B cell (primary cell): Measurements from ENCODE around the gene CFAP74. TPM values are rescaled to one million over a fixed set of nuclear protein-coding genes. Genes with fewer than 3 reads are reported as not detected.

ENCODE experiments used
- ATAC-seq: fragments of 200-7000 bp; cut with Tn5 transposase; one replicate; pipeline ENCODE4 v1.10.0; 2021; ENCODE audit warnings: low read depth, mild to moderate bottlenecking, moderate number of reproducible peaks, moderate library complexity
- CTCF ChIA-PET: fragments of 350-600 bp; sonication (Branson Sonifier 250); formaldehyde crosslinking; loops from one replicate; lab custom pipeline; 2021; ENCODE audit warnings: antibody characterized with exemption, inconsistent platforms; lab: Charles Lee
- POLR2A ChIA-PET: fragments of 350-600 bp; sonication (Branson Sonifier 250); formaldehyde crosslinking; loops from one replicate; lab custom pipeline; 2021; ENCODE audit warnings: antibody characterized with exemption; lab: Charles Lee
- DNase-seq: peaks from one replicate; pipeline ENCODE4 v3.0.0; 2013
- H2AFZ ChIP-seq: 2 replicates; pipeline ENCODE4 v1.6.1; 2012; ENCODE audit warnings: mild to moderate bottlenecking, low read depth, low read length; ENCODE audit not compliant: insufficient read depth, poor library complexity, severe bottlenecking
- H3K27ac ChIP-seq, 2 donors: 1 replicate in 1 of 2; 2 replicates in 1 of 2; pipeline ENCODE4 v1.5.1; 2012 to 2013; ENCODE audit warnings: low read length in 2 of 2, mild to moderate bottlenecking in 2 of 2, moderate library complexity in 1 of 2
- H3K27me3 ChIP-seq, 4 experiments: fragments of 200-600 bp in 1 of 4; sonication (generic) in 1 of 4; replicated peaks in 1 of 4; 1 replicate in 2 of 4; 2 replicates in 2 of 4; pipeline versions ENCODE4 v1.6.1 to v1.7.0; 2013 to 2016; ENCODE audit warnings: low read length in 3 of 4, mild to moderate bottlenecking in 2 of 4, mixed read lengths in 1 of 4, moderate library complexity in 1 of 4; ENCODE audit not compliant: insufficient read depth in 4 of 4, control insufficient read depth in 3 of 4; ENCODE audit errors: control extremely low read depth in 1 of 4
- H3K36me3 ChIP-seq, 2 experiments: replicated peaks in 1 of 2; 1 replicate in 1 of 2; 2 replicates in 1 of 2; pipeline versions ENCODE4 v1.6.1 to v1.7.1; 2013; ENCODE audit warnings: low read length in 1 of 2; ENCODE audit not compliant: insufficient read depth in 2 of 2, control insufficient read depth in 1 of 2; ENCODE audit errors: control extremely low read depth in 1 of 2, extremely low read depth in 1 of 2
- H3K4me1 ChIP-seq, 2 donors: fragments of 200-600 bp in 1 of 2; sonication (generic) in 1 of 2; 1 replicate in 1 of 2; 2 replicates in 1 of 2; pipeline versions ENCODE4 v1.5.1 to v1.6.1; 2013 to 2017; ENCODE audit warnings: low read length in 2 of 2; ENCODE audit not compliant: control insufficient read depth in 2 of 2, insufficient read depth in 2 of 2
- H3K4me2 ChIP-seq: replicated peaks from 2 replicates; pipeline ENCODE3; 2012; ENCODE audit warnings: mild to moderate bottlenecking, low read depth, low read length; ENCODE audit not compliant: poor library complexity, severe bottlenecking
- H3K4me3 ChIP-seq, 5 experiments: fragments of 200-600 bp in 1 of 5; sonication (generic) in 1 of 5; 1 replicate in 3 of 5; 2 replicates in 2 of 5; pipeline versions ENCODE4 v1.5.1 to v1.7.0; 2011 to 2016; ENCODE audit warnings: low read length in 4 of 5, mild to moderate bottlenecking in 4 of 5, low read depth in 2 of 5, control low read depth in 1 of 5, moderate library complexity in 1 of 5; ENCODE audit not compliant: insufficient read depth in 1 of 5; ENCODE audit errors: control extremely low read depth in 1 of 5, extremely low read depth in 1 of 5
- H3K79me2 ChIP-seq: fragments of 200-600 bp; sonication (generic); one replicate; pipeline ENCODE4 v1.6.0; 2016; ENCODE audit warnings: low read length; ENCODE audit not compliant: control insufficient read depth, insufficient read depth
- H3K9ac ChIP-seq: fragments of 200-600 bp; sonication (generic); 2 replicates; pipeline ENCODE4 v1.6.1; 2017; ENCODE audit warnings: mild to moderate bottlenecking, low read length, moderate library complexity
- H3K9me3 ChIP-seq, 3 donors: one replicate each; pipeline versions ENCODE4 v1.6.1 to v1.7.1; 2013; ENCODE audit warnings: low read length in 2 of 3; ENCODE audit not compliant: control insufficient read depth in 2 of 3, insufficient read depth in 1 of 3; ENCODE audit errors: control extremely low read depth in 1 of 3
- H4K20me1 ChIP-seq: 2 replicates; pipeline ENCODE4 v1.6.0; 2012; ENCODE audit warnings: mild to moderate bottlenecking, low read length; ENCODE audit not compliant: insufficient read depth, control insufficient read depth, poor library complexity, severe bottlenecking
- H3K27ac Mint-ChIP-seq: one replicate; pipeline ENCODE4 v1.8.0; 2021; ENCODE audit warnings: mixed read lengths
- H3K27me3 Mint-ChIP-seq: one replicate; pipeline ENCODE4 v1.8.0; 2021; ENCODE audit warnings: mixed read lengths
- H3K4me1 Mint-ChIP-seq: one replicate; pipeline ENCODE4 v1.8.0; 2021; ENCODE audit warnings: mixed read lengths
- H3K4me3 Mint-ChIP-seq: one replicate; pipeline ENCODE4 v1.8.0; 2021; ENCODE audit warnings: mixed read lengths
- H3K9me3 Mint-ChIP-seq: one replicate; pipeline ENCODE4 v1.8.0; 2022; ENCODE audit warnings: mixed read lengths; ENCODE audit not compliant: insufficient read depth
- CTCF ChIP-seq: fragments of 200-600 bp; IDR thresholded peaks from one replicate; pipeline ENCODE4 v1.8.0; 2022; ENCODE audit warnings: antibody characterized with exemption, mild to moderate bottlenecking
- EZH2 ChIP-seq: IDR thresholded peaks from 2 replicates; pipeline ENCODE4 v1.6.1; 2012; ENCODE audit warnings: borderline replicate concordance, low read depth, mild to moderate bottlenecking, moderate library complexity, low read length; ENCODE audit not compliant: insufficient read depth, poor library complexity, severe bottlenecking
- WGBS: methylation state at CpG from one replicate; pipeline ENCODE4 v1.1.5; 2013; ENCODE audit warnings: missing lambda C conversion rate; ENCODE audit not compliant: insufficient coverage; 5-methylcytosine and 5-hydroxymethylcytosine counted together
- intact Hi-C: fragments of 100-400 bp; cut with micrococcal nuclease; formaldehyde crosslinking; loops from one replicate; pipeline ENCODE4 v1.10.0; 2022
- polyA plus RNA-seq: library from polyadenylated mRNA; depleted of rRNA; stranded (reverse); fragments of >200 nt; gene quantifications from 2 replicates; pipeline ENCODE4 v1.2.3, GENCODE V29; 2012
- total RNA-seq, 2 donors: library from RNA; stranded (reverse); fragments of 120-200 nt in 1 of 2; gene quantifications; 1 replicate in 1 of 2; 2 replicates in 1 of 2; pipeline versions ENCODE4 v1.2.3 to v1.2.4, GENCODE V29; 2013 to 2022

The CFAP74 gene
- total and polyA plus RNA-seq, 2 donors (not counting 1 experiment from before 2014, with no cell fraction given): not detected

- H3K27ac Mint-ChIP-seq: no peak within 1 kb of the TSS
- WGBS: 97% methylated on average over 15 of the region's 15 CpGs
- no peak within 1 kb of the TSS for H3K9ac ChIP-seq
- DNase-seq (no peak), ATAC-seq (no peak)
- CTCF ChIA-PET: no interaction called here
- H3K4me3 ChIP-seq: no peak within 1 kb of the TSS
- H3K36me3 ChIP-seq: no peaks in the 10 kb centered on the region
- peaks cover 0 to 5% (median 0%) of the 10 kb centered on the region in 4 experiments for H3K27me3 ChIP-seq
- intact Hi-C loops: loop anchor here (5.0 kb wide), 2 partner anchors 217 to 612 kb away; partner anchors contain the start of gene PANK4
- peaks cover 4% of the 10 kb centered on the region for H3K27me3 Mint-ChIP-seq
- TF ChIP-seq CTCF (no peak), EZH2 (no peak)
- H2AFZ ChIP-seq: no peak within 1 kb of the TSS
- H3K79me2 ChIP-seq: peaks cover under 1% of the 10 kb centered on the region
- H3K9me3 Mint-ChIP-seq: no peaks in the 10 kb centered on the region
- peaks cover 12 to 22% of the 10 kb centered on the region in 2 donors for H3K4me1 ChIP-seq
- no peak within 1 kb of the TSS for H3K27ac ChIP-seq
- H3K4me3 Mint-ChIP-seq: no peak within 1 kb of the TSS
- H3K9me3 ChIP-seq: peaks cover 0 to 16% (median 0%) of the 10 kb centered on the region in 3 donors
- no peak within 1 kb of the TSS for H3K4me2 ChIP-seq
- H3K4me1 Mint-ChIP-seq: peaks cover 6% of the 10 kb centered on the region
- no peaks in the 10 kb centered on the region for H4K20me1 ChIP-seq
- POLR2A ChIA-PET: no interaction called here
Measured at GRCh38 chr1:1914971-1915692, 88.5 kb downstream of the CFAP74 start, which contains the start of gene CALML6. Gene CALML6, plus strand, starts transcription at chr1:1915260. Its CDS starts 21 bp downstream, at chr1:1915281.
